GM15510 (cell line): ENCODE results near the gene CHEK1.

Experiments used
- POLR2A ChIP-seq: IDR thresholded peaks from 3 replicates; pipeline ENCODE4 v1.6.1; 2011; ENCODE audit warnings: borderline replicate concordance; ENCODE audit not compliant: insufficient read length; ENCODE audit errors: extremely low read depth

CHEK1 gene

GRCh38 chr11:125674210-125674609, 49.2 kb downstream of the CHEK1 start:
- TF ChIP-seq POLR2A, result no peak

- TF ChIP-seq POLR2A, result no peak
Observed at GRCh38 chr11:125675196-125675595, 50.2 kb downstream of the CHEK1 start.

GRCh38 chr11:125679397-125679796, 54.4 kb downstream of the CHEK1 start:
- no peak for TF ChIP-seq POLR2A

- no peak for TF ChIP-seq POLR2A
Observed at GRCh38 chr11:125679837-125680236, 54.9 kb downstream of the CHEK1 start.

GRCh38 chr11:125680747-125681146, 55.8 kb downstream of the CHEK1 start, which contains the start of gene ACRV1:
ACRV1 (minus strand) TSS chr11:125680847; CDS start chr11:125680780, 67 bp downstream.
- no peak for TF ChIP-seq POLR2A

GRCh38 chr11:125685228-125685627, 60.3 kb downstream of the CHEK1 start:
- no peak for TF ChIP-seq POLR2A

GRCh38 chr11:125688066-125688465, 63.1 kb downstream of the CHEK1 start:
- no peak for TF ChIP-seq POLR2A

- TF ChIP-seq POLR2A, result no peak
Observed at GRCh38 chr11:125688632-125689031, 63.7 kb downstream of the CHEK1 start.

GRCh38 chr11:125689274-125689859, 64.4 kb downstream of the CHEK1 start:
- no peak for TF ChIP-seq POLR2A

- TF ChIP-seq POLR2A, result no peak
Observed at GRCh38 chr11:125690006-125690405, 65.0 kb downstream of the CHEK1 start.

GRCh38 chr11:125692887-125693286, 67.9 kb downstream of the CHEK1 start:
- TF ChIP-seq POLR2A, result no peak

- no peak for TF ChIP-seq POLR2A
Observed at GRCh38 chr11:125694951-125695350, 70.0 kb downstream of the CHEK1 start.

- no peak for TF ChIP-seq POLR2A
Observed at GRCh38 chr11:125701018-125701610, 76.2 kb downstream of the CHEK1 start.

- no peak for TF ChIP-seq POLR2A
Observed at GRCh38 chr11:125701858-125702621, 77.1 kb downstream of the CHEK1 start.

GRCh38 chr11:125720781-125721180, 95.8 kb downstream of the CHEK1 start:
- no peak for TF ChIP-seq POLR2A

- TF ChIP-seq POLR2A, result no peak
Observed at GRCh38 chr11:125724125-125724524, 99.2 kb downstream of the CHEK1 start.
